Adipocyte (in vitro differentiated cells): ENCODE results near the gene APBB3.

Experiments used
- DNase-seq: peaks from one replicate; pipeline ENCODE4 v3.0.0-alpha.2; 2015; ENCODE audit warnings: low read depth
- H3K27me3 ChIP-seq: replicated peaks from 2 replicates; pipeline ENCODE4 v1.7.0; 2013; ENCODE audit warnings: mild to moderate bottlenecking, low read length, moderate library complexity; ENCODE audit not compliant: control insufficient read depth, insufficient read depth
- H3K36me3 ChIP-seq: 2 replicates; pipeline ENCODE4 v1.7.0; 2013; ENCODE audit warnings: low read length, mild to moderate bottlenecking, moderate library complexity; ENCODE audit not compliant: control insufficient read depth, insufficient read depth, severe bottlenecking
- H3K4me1 ChIP-seq: 2 replicates; pipeline ENCODE4 v1.7.0; 2013; ENCODE audit warnings: mild to moderate bottlenecking, low read length, moderate library complexity; ENCODE audit not compliant: control insufficient read depth, insufficient read depth
- H3K4me3 ChIP-seq: 2 replicates; pipeline ENCODE4 v1.7.0; 2013; ENCODE audit warnings: mild to moderate bottlenecking, low read length, moderate library complexity
- H3K9ac ChIP-seq: 2 replicates; pipeline ENCODE4 v1.7.0; 2013; ENCODE audit warnings: mild to moderate bottlenecking, low read length, moderate library complexity
- H3K9me3 ChIP-seq: 2 replicates; pipeline ENCODE4 v1.7.0; 2013; ENCODE audit warnings: mild to moderate bottlenecking, low read length, moderate library complexity; ENCODE audit not compliant: control insufficient read depth

APBB3 gene

DNA sequence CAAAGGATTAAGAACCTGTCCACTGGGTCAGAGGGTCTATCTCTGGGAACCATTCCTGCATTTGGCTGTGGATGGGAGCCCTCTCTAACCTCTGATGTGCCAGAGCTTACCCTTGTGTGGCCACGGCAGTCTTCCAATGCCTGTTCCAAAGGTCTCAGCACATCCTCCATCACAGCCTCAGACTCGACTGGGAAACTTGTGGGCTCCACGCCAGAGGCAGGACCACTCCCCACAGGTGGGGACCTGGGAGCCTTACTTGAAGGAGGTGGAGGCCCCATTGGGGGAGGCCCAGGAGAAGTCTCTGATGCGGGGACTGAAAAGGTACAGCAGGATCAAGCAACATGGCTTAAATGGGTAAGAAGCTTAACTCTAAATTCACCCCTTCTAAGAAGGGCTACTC is 12.5 kb downstream of the APBB3 start:
- Histone ChIP-seq H3K27me3 (no peaks in the 10 kb centered on the region), H3K4me1 (peaks cover 52% of the 10 kb centered on the region), H3K9ac (no peak overlapping the region), H3K9me3 (no peaks in the 10 kb centered on the region), H3K4me3 (no peak overlapping the region), H3K36me3 (peaks cover 38% of the 10 kb centered on the region)
- no peak for DNase-seq

GRCh38 chr5:140550147-140551079 is 14.0 kb downstream of the APBB3 start:
- Histone ChIP-seq H3K4me3 (no peak overlapping the region), H3K27me3 (no peaks in the 10 kb centered on the region), H3K4me1 (peaks cover 45% of the 10 kb centered on the region), H3K9ac (peak overlapping the region; percentile 91), H3K36me3 (peaks cover 38% of the 10 kb centered on the region), H3K9me3 (no peaks in the 10 kb centered on the region)
- DNase-seq: no peak

DNA sequence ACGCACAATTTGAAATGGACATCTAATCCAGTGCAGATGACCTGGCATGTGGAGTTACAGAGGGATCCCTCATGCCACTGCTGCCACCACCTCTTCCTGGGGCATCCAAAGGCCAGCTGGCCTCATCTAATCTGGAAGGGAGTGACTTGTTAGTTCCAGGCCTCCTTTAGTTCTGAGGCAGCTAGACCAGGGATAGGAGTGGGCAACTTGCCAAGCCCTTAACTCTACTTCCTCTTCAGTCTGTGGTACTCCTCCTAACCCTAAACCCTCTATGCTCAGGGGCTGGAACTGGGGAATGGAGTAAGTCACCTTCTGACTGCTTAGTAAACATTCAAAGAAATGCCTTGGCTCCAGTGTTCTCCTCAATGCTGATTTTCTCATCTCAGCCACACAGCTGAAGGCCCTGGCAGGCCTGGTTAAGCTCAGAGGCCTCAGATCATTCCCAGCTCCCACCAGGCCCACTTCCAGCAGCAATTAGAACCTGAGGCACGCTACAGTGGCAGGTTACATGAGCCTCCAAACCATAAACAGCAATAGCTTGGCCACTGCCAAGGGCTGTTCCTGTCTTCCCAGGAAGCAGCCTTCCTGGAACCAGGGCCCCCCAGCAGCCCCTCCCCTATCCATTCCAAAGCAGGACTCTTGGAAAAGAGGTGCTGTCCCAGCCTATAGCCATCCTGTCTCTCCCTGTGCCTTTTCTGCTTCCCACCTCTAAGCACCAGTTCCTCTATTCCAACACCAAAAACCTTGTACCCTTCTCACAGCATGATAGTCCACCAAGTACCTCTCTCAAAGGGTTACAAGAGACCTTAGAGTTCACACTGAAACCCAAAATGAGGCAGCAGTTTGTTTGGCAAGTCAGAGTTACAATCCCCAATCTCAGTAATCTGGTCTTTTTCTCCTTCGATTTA is 14.9 kb downstream of the APBB3 start:
- Histone ChIP-seq H3K36me3 (peaks cover 44% of the 10 kb centered on the region), H3K4me3 (peak overlapping the region; percentile 80), H3K9me3 (no peaks in the 10 kb centered on the region), H3K9ac (peak overlapping the region; percentile 91), H3K4me1 (peaks cover 43% of the 10 kb centered on the region), H3K27me3 (no peaks in the 10 kb centered on the region)
- DNase-seq: peak; percentile 54

- peak overlapping the region; percentile 80 for H3K4me3 ChIP-seq
- H3K4me1 ChIP-seq: peaks cover 37% of the 10 kb centered on the region
- no peaks in the 10 kb centered on the region for H3K27me3 ChIP-seq
- peak overlapping the region; percentile 91 for H3K9ac ChIP-seq
- DNase-seq: no peak
- no peaks in the 10 kb centered on the region for H3K9me3 ChIP-seq
- H3K36me3 ChIP-seq: peaks cover 51% of the 10 kb centered on the region
These were observed 15.6 kb downstream of the APBB3 start for GRCh38 chr5:140548791-140549190.

GRCh38 chr5:140548300-140548688 is 16.1 kb downstream of the APBB3 start:
- no peak for DNase-seq
- Histone ChIP-seq H3K36me3 (peaks cover 56% of the 10 kb centered on the region), H3K4me3 (peak overlapping the region; percentile 80), H3K9ac (peak overlapping the region; percentile 91), H3K27me3 (no peaks in the 10 kb centered on the region), H3K4me1 (peaks cover 37% of the 10 kb centered on the region), H3K9me3 (no peaks in the 10 kb centered on the region)

DNA sequence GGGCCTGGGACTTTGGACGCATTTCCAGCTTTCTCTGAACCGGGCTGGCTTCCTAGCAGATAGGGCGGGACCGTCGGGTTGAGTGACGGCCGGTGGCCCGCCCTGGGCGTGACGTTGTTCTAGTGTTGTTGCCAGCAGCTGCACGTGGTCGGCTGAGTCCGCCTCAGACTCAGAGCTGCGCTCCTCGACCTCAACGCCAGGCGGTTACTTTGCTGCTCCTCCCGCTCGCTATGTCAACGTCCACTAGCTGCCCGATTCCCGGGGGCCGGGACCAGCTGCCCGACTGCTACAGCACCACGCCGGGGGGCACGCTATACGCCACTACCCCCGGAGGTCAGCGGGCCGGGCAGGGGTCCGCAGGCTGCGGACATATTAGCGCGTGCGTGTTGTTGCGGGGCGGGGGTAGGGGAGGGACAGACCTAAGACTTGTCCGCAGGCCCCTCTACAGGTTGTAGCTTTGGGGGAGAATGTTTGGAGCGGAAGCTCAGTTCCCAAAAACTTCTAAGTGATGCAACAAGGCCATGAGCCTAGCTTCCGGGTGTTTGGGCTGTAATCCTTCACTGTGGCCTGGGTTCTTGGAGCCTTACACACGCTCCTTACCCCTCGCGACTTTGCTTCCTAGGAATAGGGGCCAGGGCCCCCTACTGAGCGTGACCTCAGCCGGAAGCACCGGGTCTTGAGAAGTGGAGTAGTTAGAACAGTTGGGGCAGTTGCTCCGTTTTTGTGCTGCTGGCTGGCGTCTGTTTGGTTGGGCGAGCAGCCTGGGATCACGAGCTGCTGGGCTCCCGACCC is 16.7 kb downstream of the APBB3 start, which contains the start of gene EIF4EBP3:
Gene EIF4EBP3 (plus strand): TSS at position 155 of the 792 bp plus-strand sequence. CDS start 76 bp downstream, at position 231.
- Histone ChIP-seq H3K9me3 (no peaks in the 10 kb centered on the region), H3K4me3 (peak within 1 kb of the TSS; percentile 80), H3K27me3 (no peaks in the 10 kb centered on the region), H3K36me3 (peaks cover 57% of the 10 kb centered on the region), H3K4me1 (peaks cover 37% of the 10 kb centered on the region), H3K9ac (peak within 1 kb of the TSS; percentile 91)
- DNase-seq: peak; percentile 98

GRCh38 chr5:140546851-140547507 is 17.4 kb downstream of the APBB3 start:
- no peaks in the 10 kb centered on the region for H3K9me3 ChIP-seq
- H3K9ac ChIP-seq: peak overlapping the region; percentile 91
- peaks cover 58% of the 10 kb centered on the region for H3K36me3 ChIP-seq
- no peak for DNase-seq
- H3K27me3 ChIP-seq: no peaks in the 10 kb centered on the region
- H3K4me3 ChIP-seq: peak overlapping the region; percentile 80
- peaks cover 37% of the 10 kb centered on the region for H3K4me1 ChIP-seq

GRCh38 chr5:140545606-140546005 is 18.8 kb downstream of the APBB3 start:
- no peak for DNase-seq
- Histone ChIP-seq H3K36me3 (peaks cover 58% of the 10 kb centered on the region), H3K4me1 (peaks cover 37% of the 10 kb centered on the region), H3K27me3 (no peaks in the 10 kb centered on the region), H3K9me3 (no peaks in the 10 kb centered on the region), H3K4me3 (no peak overlapping the region), H3K9ac (no peak overlapping the region)

DNA sequence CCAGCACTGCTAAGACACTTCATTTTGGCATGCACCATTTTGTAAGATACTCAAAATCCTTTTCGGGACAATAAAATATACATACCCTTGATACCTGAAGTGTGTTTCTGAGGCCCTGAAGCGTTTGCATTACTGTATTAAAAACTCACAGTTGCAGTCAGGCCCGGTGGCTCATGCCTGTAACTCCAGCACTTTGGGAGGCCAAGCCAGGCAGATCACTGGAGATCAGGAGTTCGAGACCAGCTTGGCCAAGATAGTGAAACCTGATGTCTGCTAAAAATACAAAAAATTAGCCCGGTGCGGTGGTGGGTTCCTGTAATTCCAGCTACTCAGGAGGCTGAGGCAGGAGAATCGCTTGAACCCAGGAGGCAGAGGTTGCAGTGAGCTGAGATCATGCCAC is 19.4 kb downstream of the APBB3 start:
- peaks cover 58% of the 10 kb centered on the region for H3K36me3 ChIP-seq
- no peak for DNase-seq
- H3K4me3 ChIP-seq: no peak overlapping the region
- H3K27me3 ChIP-seq: no peaks in the 10 kb centered on the region
- no peaks in the 10 kb centered on the region for H3K9me3 ChIP-seq
- H3K9ac ChIP-seq: no peak overlapping the region
- peaks cover 35% of the 10 kb centered on the region for H3K4me1 ChIP-seq

GRCh38 chr5:140542972-140543371 is 21.4 kb downstream of the APBB3 start:
- no peak overlapping the region for H3K9ac ChIP-seq
- DNase-seq: no peak
- H3K9me3 ChIP-seq: no peaks in the 10 kb centered on the region
- no peak overlapping the region for H3K4me3 ChIP-seq
- H3K36me3 ChIP-seq: peaks cover 65% of the 10 kb centered on the region
- H3K4me1 ChIP-seq: peaks cover 15% of the 10 kb centered on the region
- H3K27me3 ChIP-seq: no peaks in the 10 kb centered on the region
